Body of pancreas (tissue), 4 donors: ENCODE measurements around the gene ZNF583. TPM values are rescaled to one million over a fixed set of nuclear protein-coding genes. Genes with fewer than 3 reads are reported as not detected.

ENCODE experiments used
- ATAC-seq: fragments of 150-250 bp; one replicate; pipeline ENCODE4 v1.9.1; 2016
- DNase-seq, 4 donors: peaks; one replicate each; pipeline ENCODE4 v3.0.0-alpha.2; 2019
- H3K27ac ChIP-seq, 4 donors: fragments of 200-600 bp; sonication (generic); 1 replicate in 3 of 4; 2 replicates in 1 of 4; pipeline versions ENCODE4 v1.5.1 to v1.6.1; 2016 to 2019; ENCODE audit warnings: mild to moderate bottlenecking in 1 of 4, mixed read lengths in 1 of 4, moderate library complexity in 1 of 4
- H3K27me3 ChIP-seq, 2 donors: fragments of 200-600 bp; sonication (generic); one replicate each; pipeline ENCODE4 v1.6.0; 2016; ENCODE audit warnings: mild to moderate bottlenecking in 1 of 2
- H3K36me3 ChIP-seq, 2 donors: fragments of 200-600 bp; sonication (generic); replicated peaks in 1 of 2; 2 replicates each; pipeline ENCODE4 v1.5.1; 2016; ENCODE audit warnings: low read depth in 2 of 2; ENCODE audit not compliant: insufficient read depth in 1 of 2
- H3K4me1 ChIP-seq: fragments of 200-600 bp; sonication (generic); one replicate; pipeline ENCODE4 v1.6.0; 2016
- H3K4me3 ChIP-seq, 2 donors: fragments of 200-600 bp; sonication (generic); 1 replicate in 1 of 2; 2 replicates in 1 of 2; pipeline ENCODE4 v1.5.1; 2016 to 2019
- H3K9me3 ChIP-seq, 3 donors: fragments of 200-600 bp; sonication (generic); 1 replicate in 2 of 3; 2 replicates in 1 of 3; pipeline ENCODE4 v1.5.1; 2016
- POLR2A ChIP-seq, 3 donors: fragments of 450-650 bp; IDR thresholded peaks; one replicate each; pipeline ENCODE4 v1.6.1; 2016; ENCODE audit warnings: antibody characterized with exemption in 3 of 3, mild to moderate bottlenecking in 2 of 3
- WGBS, 2 donors: methylation state at CpG; one replicate each; pipeline ENCODE4 v1.1.5; 2017; 5-methylcytosine and 5-hydroxymethylcytosine counted together
- intact Hi-C: fragments of 100-400 bp; cut with DNase I; formaldehyde crosslinking; loops from one replicate; pipeline ENCODE4 v1.15.1; 2023
- total RNA-seq, 2 donors: library from RNA; depleted of rRNA; stranded (reverse); fragments of >200 nt; gene quantifications; one replicate each; pipeline ENCODE4 v1.1.0, GENCODE V29; 2016
- TF ChIP-seq, protein P1 (sequence below), 7 experiments: fragments of 450-650 bp in 4 of 7; fragments of 200-600 bp in 3 of 7; sonication (generic) in 3 of 7; IDR thresholded peaks; one replicate each; pipeline ENCODE4 v1.5.1; 2016 to 2019; ENCODE audit warnings: antibody characterized with exemption in 7 of 7

ZNF583 gene
- total RNA-seq, 2 donors from 2014 or later: 2.6 to 3.6 TPM

DNA sequence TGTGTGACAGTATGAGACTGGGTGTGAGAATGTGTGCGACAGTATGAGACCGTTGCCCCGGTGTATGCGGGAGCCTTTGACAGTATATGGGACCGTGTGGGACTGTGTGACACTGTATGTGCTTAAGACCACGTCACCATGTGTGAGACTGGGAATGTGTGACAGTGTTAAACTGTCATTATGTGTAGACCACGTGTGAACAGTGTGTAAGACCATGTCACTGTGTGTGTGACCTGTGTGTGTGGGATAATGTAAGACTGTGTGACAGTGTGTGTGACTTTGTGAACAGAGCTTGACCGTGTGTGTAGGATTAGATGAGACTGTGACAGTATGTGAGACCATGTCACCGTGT, 549 bp downstream of the ZNF583 start:
- 39 to 59% methylated on average over 9 of the region's 9 CpGs for WGBS, 2 donors
- no peak for ATAC-seq
- H3K27me3 ChIP-seq: no peaks in the 10 kb centered on the region
- H3K9me3 ChIP-seq: peaks cover 0 to 22% (median 0%) of the 10 kb centered on the region in 3 donors
- TF ChIP-seq, protein P1, sequence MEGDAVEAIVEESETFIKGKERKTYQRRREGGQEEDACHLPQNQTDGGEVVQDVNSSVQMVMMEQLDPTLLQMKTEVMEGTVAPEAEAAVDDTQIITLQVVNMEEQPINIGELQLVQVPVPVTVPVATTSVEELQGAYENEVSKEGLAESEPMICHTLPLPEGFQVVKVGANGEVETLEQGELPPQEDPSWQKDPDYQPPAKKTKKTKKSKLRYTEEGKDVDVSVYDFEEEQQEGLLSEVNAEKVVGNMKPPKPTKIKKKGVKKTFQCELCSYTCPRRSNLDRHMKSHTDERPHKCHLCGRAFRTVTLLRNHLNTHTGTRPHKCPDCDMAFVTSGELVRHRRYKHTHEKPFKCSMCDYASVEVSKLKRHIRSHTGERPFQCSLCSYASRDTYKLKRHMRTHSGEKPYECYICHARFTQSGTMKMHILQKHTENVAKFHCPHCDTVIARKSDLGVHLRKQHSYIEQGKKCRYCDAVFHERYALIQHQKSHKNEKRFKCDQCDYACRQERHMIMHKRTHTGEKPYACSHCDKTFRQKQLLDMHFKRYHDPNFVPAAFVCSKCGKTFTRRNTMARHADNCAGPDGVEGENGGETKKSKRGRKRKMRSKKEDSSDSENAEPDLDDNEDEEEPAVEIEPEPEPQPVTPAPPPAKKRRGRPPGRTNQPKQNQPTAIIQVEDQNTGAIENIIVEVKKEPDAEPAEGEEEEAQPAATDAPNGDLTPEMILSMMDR (IDR thresholded peaks at IDR 0.05): no peak
- TF ChIP-seq POLR2A (IDR thresholded peaks at IDR 0.05): no peak
- peaks cover 11% of the 10 kb centered on the region for H3K4me1 ChIP-seq
- H3K36me3 ChIP-seq: peaks cover 5 to 9% of the 10 kb centered on the region in 2 donors
- H3K27ac ChIP-seq: no peak overlapping the region
- no peak for DNase-seq
- H3K4me3 ChIP-seq: peak overlapping the region in 1 of 2 donors; percentile 67
- intact Hi-C loops: no loop called here

DNA sequence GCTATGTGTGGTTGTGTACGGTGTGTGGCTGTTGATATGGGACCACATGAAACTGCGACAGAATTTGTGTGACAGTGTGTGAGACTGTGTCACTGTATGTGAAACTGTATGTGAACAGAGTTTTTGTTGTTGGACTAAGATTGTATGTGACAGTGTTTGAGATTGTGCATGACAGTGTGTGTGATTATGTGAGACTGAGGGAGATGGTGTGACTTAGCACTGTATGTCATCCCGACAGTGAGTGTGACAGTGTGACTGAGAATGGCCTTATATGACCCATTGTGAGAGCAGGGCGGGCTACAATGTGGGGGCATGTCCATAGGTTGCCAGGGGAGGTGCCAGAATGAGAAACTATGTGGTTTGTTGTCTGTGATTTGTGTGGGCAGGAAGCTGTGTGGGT, 930 bp downstream of the ZNF583 start:
- H3K36me3 ChIP-seq: peaks cover 7 to 9% of the 10 kb centered on the region in 2 donors
- H3K9me3 ChIP-seq: peaks cover 0 to 19% (median 0%) of the 10 kb centered on the region in 3 donors
- intact Hi-C loops: no loop called here
- no peaks in the 10 kb centered on the region for H3K27me3 ChIP-seq
- H3K4me1 ChIP-seq: peaks cover 11% of the 10 kb centered on the region
- H3K4me3 ChIP-seq: no peak overlapping the region
- 87 to 90% methylated on average over 4 of the region's 4 CpGs for WGBS, 2 donors
- TF ChIP-seq POLR2A (IDR thresholded peaks at IDR 0.05): no peak
- TF ChIP-seq, protein P1 (IDR thresholded peaks at IDR 0.05): no peak
- no peak overlapping the region for H3K27ac ChIP-seq
- DNase-seq (no peak), ATAC-seq (no peak)

DNA sequence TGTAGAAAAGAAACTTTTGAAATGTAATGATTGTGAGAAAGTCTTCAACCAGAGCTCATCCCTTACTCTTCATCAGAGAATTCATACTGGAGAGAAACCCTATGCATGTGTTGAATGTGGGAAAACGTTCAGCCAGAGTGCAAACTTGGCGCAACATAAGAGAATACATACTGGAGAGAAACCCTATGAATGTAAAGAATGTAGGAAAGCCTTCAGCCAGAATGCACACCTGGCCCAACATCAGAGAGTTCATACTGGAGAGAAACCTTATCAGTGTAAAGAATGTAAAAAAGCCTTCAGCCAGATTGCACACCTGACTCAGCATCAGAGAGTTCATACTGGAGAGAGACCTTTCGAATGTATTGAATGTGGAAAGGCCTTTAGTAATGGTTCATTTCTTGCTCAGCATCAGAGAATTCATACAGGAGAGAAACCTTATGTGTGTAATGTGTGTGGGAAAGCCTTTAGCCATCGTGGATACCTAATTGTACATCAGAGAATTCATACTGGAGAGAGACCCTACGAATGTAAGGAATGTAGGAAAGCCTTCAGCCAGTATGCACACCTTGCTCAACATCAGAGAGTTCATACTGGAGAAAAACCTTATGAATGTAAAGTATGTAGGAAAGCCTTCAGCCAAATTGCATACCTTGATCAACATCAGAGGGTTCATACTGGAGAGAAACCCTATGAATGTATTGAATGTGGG, 19.3 kb downstream of the ZNF583 start:
- ATAC-seq: no peak
- WGBS, 2 donors: 83 to 85% methylated on average over 5 of the region's 5 CpGs
- H3K36me3 ChIP-seq: peaks cover 0 to 6% of the 10 kb centered on the region in 2 donors
- DNase-seq: no peak
- no peaks in the 10 kb centered on the region for H3K4me1 ChIP-seq
- no peaks in the 10 kb centered on the region for H3K27me3 ChIP-seq
- H3K4me3 ChIP-seq: no peak overlapping the region
- H3K9me3 ChIP-seq: peaks cover 0 to 66% (median 13%) of the 10 kb centered on the region in 3 donors
- TF ChIP-seq POLR2A (IDR thresholded peaks at IDR 0.05): no peak
- intact Hi-C loops: no loop called here
- H3K27ac ChIP-seq: no peak overlapping the region

DNA sequence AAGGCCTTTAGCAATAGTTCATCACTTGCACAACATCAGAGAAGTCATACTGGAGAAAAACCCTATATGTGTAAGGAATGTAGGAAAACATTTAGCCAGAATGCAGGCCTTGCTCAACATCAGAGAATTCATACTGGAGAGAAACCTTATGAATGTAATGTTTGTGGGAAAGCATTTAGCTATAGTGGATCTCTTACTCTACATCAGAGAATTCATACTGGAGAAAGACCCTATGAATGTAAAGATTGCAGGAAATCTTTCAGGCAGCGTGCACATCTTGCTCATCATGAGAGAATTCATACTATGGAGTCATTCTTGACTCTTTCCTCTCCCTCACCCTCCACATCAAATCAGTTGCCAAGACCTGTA, 19.8 kb downstream of the ZNF583 start:
- H3K36me3 ChIP-seq: peaks cover 0 to 6% of the 10 kb centered on the region in 2 donors
- H3K4me1 ChIP-seq: no peaks in the 10 kb centered on the region
- peaks cover 0 to 66% (median 13%) of the 10 kb centered on the region in 3 donors for H3K9me3 ChIP-seq
- intact Hi-C loops: no loop called here
- no peak overlapping the region for H3K4me3 ChIP-seq
- H3K27ac ChIP-seq: no peak overlapping the region
- WGBS, 2 donors: 91 to 96% methylated on average over 1 of the region's 1 CpG
- no peaks in the 10 kb centered on the region for H3K27me3 ChIP-seq
- DNase-seq (no peak), ATAC-seq (no peak)
- TF ChIP-seq, protein P1 (IDR thresholded peaks at IDR 0.05): no peak

DNA sequence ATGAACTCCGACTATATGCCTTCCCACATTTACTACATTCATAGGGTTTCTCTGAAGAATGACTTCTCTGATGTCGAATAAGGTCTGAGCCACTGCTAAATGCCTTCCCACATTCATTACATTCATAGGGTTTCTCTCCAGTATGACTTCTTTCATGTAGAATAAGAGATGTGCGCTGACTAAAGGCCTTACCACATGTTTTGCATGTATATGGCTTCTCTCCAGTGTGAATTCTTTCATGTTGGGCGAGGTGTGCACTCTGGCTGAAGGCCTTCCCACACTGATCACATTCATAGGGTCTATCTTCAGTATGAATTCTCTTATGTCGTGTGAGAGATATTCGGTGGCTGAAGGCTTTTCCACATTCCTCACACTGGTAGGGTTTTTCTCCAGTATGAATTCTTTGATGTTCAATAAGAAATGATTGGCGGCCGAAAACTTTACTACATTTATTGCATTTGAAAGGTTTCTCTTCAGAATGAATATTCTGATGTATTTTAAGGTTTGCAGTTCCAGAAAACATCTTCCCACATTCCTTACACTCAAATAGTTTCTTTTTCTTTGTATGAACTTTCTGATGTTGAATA, 37.2 kb downstream of the ZNF583 start:
- H3K4me3 ChIP-seq: no peak overlapping the region
- no peak for ATAC-seq
- no peak for DNase-seq
- H3K27me3 ChIP-seq: no peaks in the 10 kb centered on the region
- TF ChIP-seq POLR2A (IDR thresholded peaks at IDR 0.05): no peak
- TF ChIP-seq, protein P1 (IDR thresholded peaks at IDR 0.05): no peak
- 89 to 96% methylated on average over 8 of the region's 8 CpGs for WGBS, 2 donors
- H3K9me3 ChIP-seq: peaks cover 0 to 65% (median 3%) of the 10 kb centered on the region in 3 donors
- no peak overlapping the region for H3K27ac ChIP-seq
- no peaks in the 10 kb centered on the region for H3K4me1 ChIP-seq
- H3K36me3 ChIP-seq: peaks cover 0 to 4% of the 10 kb centered on the region in 2 donors
- intact Hi-C loops: no loop called here
